HG02885 (cell line): Measurements from ENCODE around the gene ZC3H11A.
"Not testable (repeated sequence)": the region's sequence is repeated elsewhere in the genome, so short reads cannot be mapped to it uniquely, and the experiment has no call there.

Source experiments
- ATAC-seq: cut with Tn5 transposase; IDR thresholded peaks from one replicate; pipeline ENCODE4 v1.9.1; 2021; ENCODE audit warnings: mild to moderate bottlenecking; ENCODE audit not compliant: unreplicated experiment, poor library complexity

Gene ZC3H11A

GRCh38 chr1:203795441-203796235 lies at the start of gene ZC3H11A, which contains the start of gene ZBED6:
TSS of gene ZC3H11A (plus strand) at chr1:203795623. CDS start at chr1:203817071, 21,448 bp downstream.
TSS of gene ZBED6 (plus strand) at chr1:203795623. CDS start at chr1:203797523, 1,900 bp downstream.
- ATAC-seq = peak; percentile 99

GRCh38 chr1:203746281-203746680 lies 49.1 kb upstream of the ZC3H11A start:
- ATAC-seq = no peak

- no peak for ATAC-seq
These were observed 44.4 kb upstream of the ZC3H11A start for GRCh38 chr1:203751051-203751450.

- not testable (repeated sequence) for ATAC-seq
These were observed 43.6 kb upstream of the ZC3H11A start for GRCh38 chr1:203751618-203752361.

GRCh38 chr1:203754455-203754864 lies 41.0 kb upstream of the ZC3H11A start:
- peak; percentile 69 for ATAC-seq

- ATAC-seq = no peak
These were observed 39.4 kb upstream of the ZC3H11A start for GRCh38 chr1:203756036-203756435.

GRCh38 chr1:203758749-203759148 lies 36.7 kb upstream of the ZC3H11A start:
- ATAC-seq = not testable (repeated sequence)

GRCh38 chr1:203760506-203760905 lies 34.9 kb upstream of the ZC3H11A start:
- ATAC-seq = no peak

- not testable (repeated sequence) for ATAC-seq
These were observed 33.5 kb upstream of the ZC3H11A start for GRCh38 chr1:203761958-203762357.

GRCh38 chr1:203763505-203763904 lies 31.9 kb upstream of the ZC3H11A start:
- ATAC-seq = no peak

GRCh38 chr1:203764105-203765028 lies 31.1 kb upstream of the ZC3H11A start:
- ATAC-seq = peak; percentile 8

- ATAC-seq = peak; percentile 82
These were observed 30.2 kb upstream of the ZC3H11A start, which contains the start of gene LAX1 for GRCh38 chr1:203765029-203765837. TSS of gene LAX1 (plus strand) at chr1:203765183. CDS start at chr1:203765566, 383 bp downstream.

- ATAC-seq = no peak
These were observed 27.2 kb upstream of the ZC3H11A start for GRCh38 chr1:203768256-203768655.

- ATAC-seq = no peak
These were observed 25.7 kb upstream of the ZC3H11A start for GRCh38 chr1:203769505-203770343.

- ATAC-seq = no peak
These were observed 23.5 kb upstream of the ZC3H11A start for GRCh38 chr1:203771901-203772301.

- ATAC-seq = no peak
These were observed 22.6 kb upstream of the ZC3H11A start for GRCh38 chr1:203772836-203773235.

- ATAC-seq = no peak
These were observed 18.8 kb upstream of the ZC3H11A start for GRCh38 chr1:203776636-203777035.

- ATAC-seq = no peak
These were observed 17.8 kb upstream of the ZC3H11A start for GRCh38 chr1:203777596-203777995.
